Measurements from ENCODE around the gene FOXE1.

FOXE1 gene

DNA sequence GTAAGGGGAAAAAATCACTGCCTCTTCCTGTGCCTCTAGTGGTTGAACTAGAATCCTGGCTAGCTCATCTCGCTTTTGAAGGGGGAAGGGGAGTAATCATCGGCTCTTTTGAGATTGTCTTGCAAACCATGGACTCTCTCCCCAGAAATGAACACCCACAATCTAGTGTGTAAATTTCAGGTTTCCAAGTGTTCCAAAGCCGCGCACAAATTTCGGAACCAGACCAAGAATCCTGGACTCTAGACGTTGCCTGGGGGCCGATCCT is 4.9 kb upstream of the FOXE1 start:
- in situ Hi-C loops (cut with MboI; ENCODE audit: low sequenced_read_pairs): no loop called here

GRCh38 chr9:97848480-97849237 is 4.4 kb upstream of the FOXE1 start:
- in situ Hi-C loops (cut with MboI; ENCODE audit: low sequenced_read_pairs): no loop called here

GRCh38 chr9:97849980-97850379 is 3.0 kb upstream of the FOXE1 start:
- in situ Hi-C loops (cut with MboI; ENCODE audit: low sequenced_read_pairs): no loop called here

DNA sequence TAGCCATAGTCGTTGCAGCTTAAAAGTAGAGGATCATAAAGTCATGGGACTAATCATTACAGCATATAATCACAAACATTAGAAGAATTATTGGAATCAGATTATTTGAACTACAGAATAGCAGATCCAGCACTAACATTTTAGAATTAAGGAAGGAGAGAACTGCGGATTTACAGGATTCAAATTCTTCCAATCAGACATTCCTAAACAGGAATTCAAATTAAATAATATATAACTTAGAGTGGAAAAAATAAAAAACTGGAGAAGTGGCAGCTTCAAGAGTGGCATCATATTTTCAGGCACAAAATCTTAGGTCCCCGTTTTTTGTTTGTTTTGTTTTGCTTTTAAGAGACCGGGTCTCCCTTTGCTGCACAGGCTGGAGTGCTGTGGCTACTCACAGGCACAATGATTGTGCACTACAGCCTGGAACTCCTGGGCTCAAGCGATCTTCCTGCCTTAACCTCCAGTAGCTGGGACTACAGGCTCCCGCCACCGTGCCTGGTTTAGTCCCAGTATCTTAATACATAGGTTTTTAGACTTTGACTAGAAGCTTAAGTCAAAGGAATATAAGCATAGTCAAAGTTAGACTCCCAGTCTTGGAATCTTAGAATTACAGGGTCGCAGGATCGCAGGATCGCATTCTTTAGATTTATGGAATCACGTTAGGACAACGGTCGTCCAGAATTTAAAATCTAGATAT is 2.1 kb upstream of the FOXE1 start:
- in situ Hi-C loops (cut with MboI; ENCODE audit: low sequenced_read_pairs): no loop called here

- in situ Hi-C loops (cut with MboI; ENCODE audit: low sequenced_read_pairs): no loop called here
These were observed 1.6 kb upstream of the FOXE1 start for GRCh38 chr9:97851446-97851883.

GRCh38 chr9:97852001-97852398 is 1.0 kb upstream of the FOXE1 start:
- in situ Hi-C loops (cut with MboI; ENCODE audit: low sequenced_read_pairs): no loop called here

DNA sequence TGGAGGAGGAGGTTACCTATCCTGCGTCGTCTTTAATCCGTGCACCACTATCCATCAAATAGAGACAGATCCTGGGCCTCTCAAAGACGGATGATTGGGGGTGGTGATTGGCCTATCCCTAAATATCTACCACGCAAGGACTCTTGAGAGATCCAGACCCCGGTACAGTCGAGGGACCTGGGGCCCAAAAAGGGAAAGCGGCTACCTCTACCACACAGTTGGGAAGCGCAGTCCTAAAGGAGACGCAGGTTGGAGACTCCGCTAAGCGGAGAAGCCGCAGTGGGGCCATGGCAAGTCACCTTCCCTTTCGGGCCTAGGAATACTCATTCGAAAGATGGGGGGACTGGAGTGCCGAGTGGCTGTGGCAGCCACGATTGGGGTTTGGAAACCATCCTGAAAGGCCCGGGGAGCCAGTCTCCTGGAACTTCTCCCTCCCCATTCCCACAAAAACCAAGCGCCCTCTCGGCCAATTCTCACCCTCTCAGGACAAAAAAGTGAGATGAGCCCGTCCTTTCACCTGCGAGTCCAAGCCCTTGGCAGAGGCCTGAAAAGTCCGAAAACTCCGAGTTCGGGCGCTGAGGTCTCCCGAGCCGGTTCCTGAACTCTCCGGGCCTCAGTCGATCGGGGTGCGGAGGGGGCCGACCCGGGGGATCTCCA is 499 bp upstream of the FOXE1 start:
- in situ Hi-C loops (cut with MboI; ENCODE audit: low sequenced_read_pairs): no loop called here

DNA sequence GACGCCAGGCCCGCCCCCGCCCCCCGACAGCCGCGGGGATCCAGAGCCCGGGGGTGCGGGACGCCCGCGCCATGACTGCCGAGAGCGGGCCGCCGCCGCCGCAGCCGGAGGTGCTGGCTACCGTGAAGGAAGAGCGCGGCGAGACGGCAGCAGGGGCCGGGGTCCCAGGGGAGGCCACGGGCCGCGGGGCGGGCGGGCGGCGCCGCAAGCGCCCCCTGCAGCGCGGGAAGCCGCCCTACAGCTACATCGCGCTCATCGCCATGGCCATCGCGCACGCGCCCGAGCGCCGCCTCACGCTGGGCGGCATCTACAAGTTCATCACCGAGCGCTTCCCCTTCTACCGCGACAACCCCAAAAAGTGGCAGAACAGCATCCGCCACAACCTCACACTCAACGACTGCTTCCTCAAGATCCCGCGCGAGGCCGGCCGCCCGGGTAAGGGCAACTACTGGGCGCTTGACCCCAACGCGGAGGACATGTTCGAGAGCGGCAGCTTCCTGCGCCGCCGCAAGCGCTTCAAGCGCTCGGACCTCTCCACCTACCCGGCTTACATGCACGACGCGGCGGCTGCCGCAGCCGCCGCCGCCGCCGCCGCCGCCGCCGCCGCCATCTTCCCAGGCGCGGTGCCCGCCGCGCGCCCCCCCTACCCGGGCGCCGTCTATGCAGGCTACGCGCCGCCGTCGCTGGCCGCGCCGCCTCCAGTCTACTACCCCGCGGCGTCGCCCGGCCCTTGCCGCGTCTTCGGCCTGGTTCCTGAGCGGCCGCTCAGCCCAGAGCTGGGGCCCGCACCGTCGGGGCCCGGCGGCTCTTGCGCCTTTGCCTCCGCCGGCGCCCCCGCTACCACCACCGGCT is 1.0 kb downstream of the FOXE1 start:
- in situ Hi-C loops (cut with MboI; ENCODE audit: low sequenced_read_pairs): no loop called here

- in situ Hi-C loops (cut with MboI; ENCODE audit: low sequenced_read_pairs): no loop called here
These were observed 1.9 kb downstream of the FOXE1 start for GRCh38 chr9:97854696-97855485.

GRCh38 chr9:97855486-97855875 is 2.5 kb downstream of the FOXE1 start:
- in situ Hi-C loops (cut with MboI; ENCODE audit: low sequenced_read_pairs): no loop called here

DNA sequence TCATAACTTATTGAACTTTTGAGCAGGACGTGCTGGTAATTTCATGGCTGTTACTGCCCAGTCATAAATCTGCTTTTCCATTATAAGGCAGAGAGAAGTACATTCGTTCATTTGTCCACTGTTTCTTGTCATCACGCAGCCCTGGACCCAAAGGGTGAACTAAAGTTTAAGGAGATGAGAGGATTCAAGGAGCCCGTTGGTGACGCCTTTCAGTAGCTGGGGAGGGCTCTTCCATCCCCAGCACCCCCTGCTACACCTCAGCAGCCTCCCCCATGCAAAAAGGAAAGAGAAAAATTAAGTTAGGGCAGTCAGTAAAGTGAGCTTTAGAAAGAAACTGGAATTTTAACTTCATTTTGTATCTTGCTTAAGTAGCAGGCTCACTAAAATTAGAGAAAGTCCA is 2.9 kb downstream of the FOXE1 start:
- in situ Hi-C loops (cut with MboI; ENCODE audit: low sequenced_read_pairs): no loop called here

- in situ Hi-C loops (cut with MboI; ENCODE audit: low sequenced_read_pairs): no loop called here
These were observed 4.0 kb downstream of the FOXE1 start for GRCh38 chr9:97856857-97857605.

DNA sequence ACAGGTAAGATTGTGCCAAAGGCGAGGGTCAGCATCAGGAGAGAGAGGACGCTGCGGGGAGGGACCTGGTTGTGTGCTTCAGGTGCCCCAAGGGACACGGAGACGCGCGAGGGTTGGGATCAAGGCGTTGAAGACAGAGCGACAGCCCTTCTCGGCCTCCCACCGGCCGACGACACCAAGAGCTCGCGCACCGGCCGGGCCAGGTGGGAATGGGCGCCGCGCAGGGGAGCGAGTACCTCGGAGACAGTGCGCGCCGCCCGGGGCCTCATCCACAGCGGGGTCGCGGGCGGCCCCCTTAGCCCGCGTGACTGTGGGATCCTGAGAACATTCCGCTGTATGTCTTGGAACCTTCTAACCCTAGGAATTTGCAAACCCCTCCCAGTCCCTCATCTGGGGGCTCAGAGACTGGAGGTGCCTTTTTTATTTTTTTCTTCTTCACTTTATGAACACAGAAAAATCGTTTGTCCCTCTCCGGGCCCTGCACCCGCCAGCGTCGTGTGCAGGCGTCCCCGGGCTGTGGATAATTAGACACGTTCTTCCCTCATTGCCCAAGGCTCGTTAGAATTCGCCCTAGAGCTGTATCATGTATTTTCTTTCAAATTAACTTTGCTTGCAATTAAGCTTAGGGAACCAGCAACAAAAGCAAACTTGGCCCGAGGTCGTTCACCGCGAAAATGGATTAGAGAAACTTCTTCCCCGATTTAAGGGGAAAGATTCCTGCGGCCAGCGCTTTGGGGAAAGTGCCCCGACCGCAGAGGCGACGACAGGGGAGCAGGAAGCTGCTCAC is 4.8 kb downstream of the FOXE1 start:
- in situ Hi-C loops (cut with MboI; ENCODE audit: low sequenced_read_pairs): no loop called here

DNA sequence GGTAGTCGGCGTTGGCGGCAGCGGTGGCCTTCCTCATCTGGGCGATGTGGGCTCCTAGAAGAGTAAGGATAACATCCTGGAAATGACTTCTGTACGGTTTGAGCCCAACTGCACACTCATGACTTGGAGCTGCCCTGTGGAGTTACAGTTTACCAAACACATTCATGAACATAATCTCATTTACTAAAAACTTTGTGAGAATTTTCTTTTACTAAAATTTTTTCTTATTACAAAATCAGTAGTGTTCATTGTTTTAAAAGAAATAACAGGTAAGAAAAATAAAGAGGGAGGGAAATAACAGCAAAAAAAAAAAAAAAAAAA is 5.3 kb downstream of the FOXE1 start:
- in situ Hi-C loops (cut with MboI; ENCODE audit: low sequenced_read_pairs): no loop called here

DNA sequence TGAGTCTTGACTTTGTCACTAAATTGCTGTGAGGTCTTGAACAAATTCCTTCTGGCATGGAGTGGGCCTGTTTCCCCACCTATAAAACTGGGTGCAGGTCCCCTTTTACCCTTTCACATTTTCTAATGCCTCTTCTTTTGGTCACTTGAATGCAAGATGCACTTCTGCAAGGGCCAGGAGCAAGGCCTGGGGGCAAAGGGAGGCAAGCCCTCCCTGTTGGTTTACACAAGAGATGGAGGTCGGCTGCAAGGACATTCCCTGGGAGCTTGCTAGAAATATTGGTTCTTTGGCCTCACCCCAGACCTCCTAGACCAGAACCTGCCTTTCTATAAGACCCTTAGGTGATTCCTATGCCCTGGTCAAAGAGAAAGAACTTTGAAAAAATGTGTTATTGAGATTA is 5.8 kb downstream of the FOXE1 start:
- in situ Hi-C loops (cut with MboI; ENCODE audit: low sequenced_read_pairs): no loop called here

- in situ Hi-C loops (cut with MboI; ENCODE audit: low sequenced_read_pairs): no loop called here
These were observed 6.3 kb downstream of the FOXE1 start for GRCh38 chr9:97859346-97859745.

DNA sequence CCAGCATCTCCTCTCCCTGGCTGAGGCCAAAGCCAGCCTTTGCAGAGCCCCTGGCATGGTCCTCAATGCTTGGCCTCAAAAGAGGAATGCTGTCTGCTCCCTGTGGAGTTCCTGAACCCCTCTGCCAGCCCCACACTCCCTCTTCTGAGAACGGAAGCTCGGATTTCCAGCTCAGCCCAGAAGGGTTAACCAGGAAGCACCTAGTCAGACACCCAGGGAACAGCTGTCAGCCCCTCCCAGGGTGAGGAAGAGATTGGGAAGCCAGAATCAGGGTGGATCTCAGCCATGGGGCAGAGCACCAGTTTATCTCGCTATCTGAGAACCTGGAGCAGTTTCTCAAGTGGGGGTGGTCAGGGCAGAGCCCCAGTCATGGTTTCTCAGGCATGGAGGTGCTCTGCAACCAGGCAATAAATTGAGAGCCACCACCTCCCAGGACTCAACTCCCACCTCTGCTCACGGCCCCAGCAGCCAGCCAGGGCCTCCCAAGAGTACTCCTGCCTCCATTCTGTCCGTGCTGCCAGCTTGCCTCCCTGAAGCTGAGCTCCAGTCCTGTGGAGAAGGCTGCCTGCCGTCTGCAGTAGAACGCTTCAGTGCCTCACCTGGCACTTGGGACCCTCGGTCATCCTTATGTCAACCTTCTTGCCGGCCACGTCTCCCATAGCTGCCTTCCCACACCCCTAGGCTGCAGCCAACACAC is 7.6 kb downstream of the FOXE1 start:
- in situ Hi-C loops (cut with MboI; ENCODE audit: low sequenced_read_pairs): no loop called here

DNA sequence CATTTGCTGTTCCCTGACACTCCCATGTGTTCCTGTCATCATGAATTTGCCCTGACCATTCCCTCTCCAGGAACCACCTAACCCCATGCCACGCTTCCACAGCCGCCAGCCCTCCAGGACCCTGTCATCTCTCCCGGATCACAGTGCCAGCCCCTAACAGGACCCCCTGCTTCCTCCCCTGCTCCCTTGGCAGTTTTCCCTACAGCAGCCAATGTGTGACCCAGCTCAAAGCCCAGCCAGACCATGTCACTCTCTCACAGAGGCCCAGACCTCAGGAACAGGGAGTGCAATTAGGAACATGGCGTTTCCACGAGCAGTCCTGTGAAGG is 8.1 kb downstream of the FOXE1 start:
- in situ Hi-C loops (cut with MboI; ENCODE audit: low sequenced_read_pairs): no loop called here

- in situ Hi-C loops (cut with MboI; ENCODE audit: low sequenced_read_pairs): no loop called here
These were observed 10.3 kb downstream of the FOXE1 start for GRCh38 chr9:97863314-97863713.

Data from HL-60/S4 treated with phorbol 12-myristate 13-acetate at 8.2 ng/mL for 4 days and 3 days (cell line).